Mesenchymal stem cell (in vitro differentiated cells and primary cell): Measurements from ENCODE around the gene PEX5L.

Experiments
- DNase-seq: peaks from one replicate; pipeline ENCODE4 v3.0.0-alpha.2; 2013
- H2AFZ ChIP-seq: one replicate; pipeline ENCODE4 v1.6.1; 2013; ENCODE audit warnings: low read depth, mild to moderate bottlenecking, control low read depth, inconsistent platforms, low read length, moderate library complexity
- H2AK5ac ChIP-seq: 2 replicates; pipeline ENCODE4 v1.6.1; 2013; ENCODE audit warnings: low read length, moderate library complexity, mild to moderate bottlenecking, inconsistent platforms; ENCODE audit not compliant: severe bottlenecking
- H2BK120ac ChIP-seq: one replicate; pipeline ENCODE4 v1.6.1; 2013; ENCODE audit warnings: low read depth, mild to moderate bottlenecking, inconsistent platforms, low read length, moderate library complexity
- H2BK12ac ChIP-seq, 2 experiments: one replicate each; pipeline ENCODE4 v1.6.1; 2013; ENCODE audit warnings: inconsistent platforms in 2 of 2, low read length in 2 of 2, mild to moderate bottlenecking in 2 of 2, moderate library complexity in 2 of 2, control low read depth in 1 of 2
- H2BK15ac ChIP-seq: one replicate; pipeline ENCODE4 v1.6.1; 2013; ENCODE audit warnings: mild to moderate bottlenecking, low read depth, inconsistent platforms; ENCODE audit not compliant: poor library complexity, severe bottlenecking
- H2BK5ac ChIP-seq: 2 replicates; pipeline ENCODE4 v1.6.1; 2013; ENCODE audit warnings: low read depth, mild to moderate bottlenecking, low read length, control low read depth, inconsistent platforms; ENCODE audit not compliant: poor library complexity, severe bottlenecking
- H3K14ac ChIP-seq, 2 experiments: one replicate each; pipeline ENCODE4 v1.6.1; 2013; ENCODE audit warnings: inconsistent platforms in 2 of 2, low read length in 2 of 2, control low read depth in 1 of 2, mild to moderate bottlenecking in 1 of 2, moderate library complexity in 1 of 2
- H3K18ac ChIP-seq, 2 experiments: one replicate each; pipeline ENCODE4 v1.6.1; 2013; ENCODE audit warnings: inconsistent platforms in 2 of 2, low read length in 2 of 2, control low read depth in 1 of 2, low read depth in 1 of 2, mild to moderate bottlenecking in 1 of 2
- H3K23ac ChIP-seq, 2 experiments: one replicate each; pipeline ENCODE4 v1.6.1; 2013; ENCODE audit warnings: inconsistent platforms in 2 of 2, low read length in 2 of 2, mild to moderate bottlenecking in 2 of 2, moderate library complexity in 2 of 2, control low read depth in 1 of 2
- H3K27ac ChIP-seq: 2 replicates; pipeline ENCODE4 v1.5.1; 2013; ENCODE audit warnings: mild to moderate bottlenecking, moderate library complexity, low read length, control low read depth, inconsistent platforms; ENCODE audit not compliant: poor library complexity, severe bottlenecking
- H3K27me3 ChIP-seq, 2 experiments: 2 replicates each; pipeline versions ENCODE4 v1.6.1 to v1.7.0; 2013; ENCODE audit warnings: low read length in 2 of 2, mild to moderate bottlenecking in 2 of 2, moderate library complexity in 2 of 2, control low read depth in 1 of 2, inconsistent platforms in 1 of 2; ENCODE audit not compliant: control insufficient read depth in 1 of 2, insufficient read depth in 1 of 2
- H3K36me3 ChIP-seq, 2 experiments: 2 replicates each; pipeline versions ENCODE4 v1.6.1 to v1.7.0; 2013; ENCODE audit warnings: low read length in 2 of 2, control low read depth in 1 of 2, inconsistent platforms in 1 of 2, low read depth in 1 of 2, mild to moderate bottlenecking in 1 of 2; ENCODE audit not compliant: insufficient read depth in 2 of 2, control insufficient read depth in 1 of 2
- H3K4ac ChIP-seq, 2 experiments: one replicate each; pipeline ENCODE4 v1.6.1; 2013; ENCODE audit warnings: inconsistent platforms in 2 of 2, low read length in 2 of 2, mild to moderate bottlenecking in 2 of 2, moderate library complexity in 2 of 2, control low read depth in 1 of 2, low read depth in 1 of 2
- H3K4me1 ChIP-seq: 2 replicates; pipeline ENCODE4 v1.6.1; 2013; ENCODE audit warnings: low read depth, low read length, control low read depth; ENCODE audit not compliant: control insufficient read depth, insufficient read depth
- H3K4me2 ChIP-seq: 2 replicates; pipeline ENCODE4 v1.6.1; 2013; ENCODE audit warnings: low read length, mild to moderate bottlenecking, inconsistent platforms; ENCODE audit not compliant: poor library complexity, severe bottlenecking
- H3K4me3 ChIP-seq, 2 experiments: 2 replicates each; pipeline versions ENCODE4 v1.5.1 to v1.7.0; 2013; ENCODE audit warnings: low read length in 2 of 2, mild to moderate bottlenecking in 2 of 2, control low read depth in 1 of 2, low read depth in 1 of 2; ENCODE audit not compliant: insufficient read depth in 1 of 2
- H3K79me1 ChIP-seq: replicated peaks from 2 replicates; pipeline ENCODE4 v1.6.1; 2013; ENCODE audit warnings: mild to moderate bottlenecking, control low read depth, low read length, inconsistent platforms; ENCODE audit not compliant: poor library complexity, severe bottlenecking
- H3K9ac ChIP-seq: 2 replicates; pipeline ENCODE4 v1.7.0; 2013; ENCODE audit warnings: mild to moderate bottlenecking, low read length, moderate library complexity
- H3K9me3 ChIP-seq: 2 replicates; pipeline ENCODE4 v1.7.0; 2013; ENCODE audit warnings: mild to moderate bottlenecking, low read length; ENCODE audit not compliant: control insufficient read depth
- H4K8ac ChIP-seq: one replicate; pipeline ENCODE4 v1.6.1; 2013; ENCODE audit warnings: inconsistent platforms, mild to moderate bottlenecking, low read length, moderate library complexity
- H4K91ac ChIP-seq: one replicate; pipeline ENCODE4 v1.6.1; 2013; ENCODE audit warnings: mild to moderate bottlenecking, low read length, inconsistent platforms
- WGBS: methylation state at CpG from one replicate; pipeline ENCODE4 v1.1.7; 2013; ENCODE audit warnings: mixed read lengths; 5-methylcytosine and 5-hydroxymethylcytosine counted together

Gene PEX5L

GRCh38 chr3:179812096-179812382, 224.7 kb downstream of the PEX5L start:
- no CpG with 5 or more reads among the region's 3 CpGs for WGBS
- Histone ChIP-seq H3K4me1 (no peaks in the 10 kb centered on the region), H2BK15ac (no peak overlapping the region), H3K4me3 (no peak overlapping the region), H3K79me1 (no peaks in the 10 kb centered on the region), H3K9me3 (no peaks in the 10 kb centered on the region), H3K14ac (no peak overlapping the region), H3K27ac (no peak overlapping the region), H2BK5ac (no peak overlapping the region), H3K4ac (no peak overlapping the region), H2AFZ (no peak overlapping the region), H3K9ac (peak overlapping the region; percentile 91), H3K36me3 (no peaks in the 10 kb centered on the region), H4K8ac (no peak overlapping the region), H3K23ac (no peak overlapping the region), H3K18ac (no peak overlapping the region), H3K4me2 (no peak overlapping the region), H2BK120ac (no peak overlapping the region), H4K91ac (no peak overlapping the region), H2AK5ac (no peak overlapping the region), H3K27me3 (no peaks in the 10 kb centered on the region), H2BK12ac (no peak overlapping the region)
- DNase-seq, result no peak

- no peak overlapping the region for H3K14ac ChIP-seq
- H3K9ac ChIP-seq, result peak overlapping the region; percentile 91
- H3K36me3 ChIP-seq, result no peaks in the 10 kb centered on the region
- H3K4me3 ChIP-seq, result peak overlapping the region in 1 of 2 experiments; percentile 40
- H3K18ac ChIP-seq, result no peak overlapping the region
- H3K4me1 ChIP-seq, result no peaks in the 10 kb centered on the region
- 7% methylated on average over 5 of the region's 9 CpGs for WGBS
- H3K9me3 ChIP-seq, result no peaks in the 10 kb centered on the region
- no peak overlapping the region for H2AFZ ChIP-seq
- no peak overlapping the region for H4K91ac ChIP-seq
- peak overlapping the region; percentile 72 for H3K27ac ChIP-seq
- no peak overlapping the region for H2BK120ac ChIP-seq
- H4K8ac ChIP-seq, result no peak overlapping the region
- H3K27me3 ChIP-seq, result no peaks in the 10 kb centered on the region
- H2AK5ac ChIP-seq, result no peak overlapping the region
- H2BK15ac ChIP-seq, result no peak overlapping the region
- no peak overlapping the region for H3K23ac ChIP-seq
- H2BK12ac ChIP-seq, result no peak overlapping the region
- H3K79me1 ChIP-seq, result no peaks in the 10 kb centered on the region
- H2BK5ac ChIP-seq, result no peak overlapping the region
- peak; percentile 80 for DNase-seq
- H3K4ac ChIP-seq, result no peak overlapping the region
- no peak overlapping the region for H3K4me2 ChIP-seq
Measured at GRCh38 chr3:179811321-179812095, 225.2 kb downstream of the PEX5L start.

- Histone ChIP-seq H4K8ac (no peak overlapping the region), H2BK12ac (no peak overlapping the region), H3K4me3 (no peak overlapping the region), H3K27ac (no peak overlapping the region), H2BK5ac (no peak overlapping the region), H3K14ac (no peak overlapping the region), H3K36me3 (no peaks in the 10 kb centered on the region), H2BK120ac (no peak overlapping the region), H4K91ac (no peak overlapping the region), H3K4ac (no peak overlapping the region), H3K18ac (no peak overlapping the region), H3K4me1 (no peaks in the 10 kb centered on the region), H3K9ac (no peak overlapping the region), H3K27me3 (no peaks in the 10 kb centered on the region), H2BK15ac (no peak overlapping the region), H3K23ac (no peak overlapping the region), H3K79me1 (no peaks in the 10 kb centered on the region), H3K4me2 (no peak overlapping the region), H2AFZ (no peak overlapping the region), H2AK5ac (no peak overlapping the region), H3K9me3 (no peaks in the 10 kb centered on the region)
- no peak for DNase-seq
Measured at GRCh38 chr3:179809639-179810038, 227.1 kb downstream of the PEX5L start.

- H3K79me1 ChIP-seq, result no peaks in the 10 kb centered on the region
- H3K14ac ChIP-seq, result no peak overlapping the region
- no peak overlapping the region for H3K4me2 ChIP-seq
- no peak overlapping the region for H4K8ac ChIP-seq
- no peak overlapping the region for H3K9ac ChIP-seq
- no peak overlapping the region for H4K91ac ChIP-seq
- no peaks in the 10 kb centered on the region for H3K36me3 ChIP-seq
- H2AK5ac ChIP-seq, result no peak overlapping the region
- H3K27me3 ChIP-seq, result no peaks in the 10 kb centered on the region
- no peak overlapping the region for H2BK15ac ChIP-seq
- no peaks in the 10 kb centered on the region for H3K4me1 ChIP-seq
- no peak overlapping the region for H2AFZ ChIP-seq
- no peak overlapping the region for H2BK120ac ChIP-seq
- no peak overlapping the region for H2BK5ac ChIP-seq
- no peak overlapping the region for H2BK12ac ChIP-seq
- 94% methylated on average over 8 of the region's 14 CpGs for WGBS
- no peak overlapping the region for H3K4ac ChIP-seq
- H3K4me3 ChIP-seq, result no peak overlapping the region
- H3K27ac ChIP-seq, result no peak overlapping the region
- no peak overlapping the region for H3K18ac ChIP-seq
- no peaks in the 10 kb centered on the region for H3K9me3 ChIP-seq
- no peak for DNase-seq
- no peak overlapping the region for H3K23ac ChIP-seq
Measured at GRCh38 chr3:179807588-179807987, 229.1 kb downstream of the PEX5L start.
